CD8-positive, alpha-beta memory T cell (primary cell): ENCODE data around the gene PDIA6. TPM values are rescaled to one million over a fixed set of nuclear protein-coding genes. Genes with fewer than 3 reads are reported as not detected.
A peak's percentile ranks its signal among the peaks of the same experiment; 100 is the strongest.

Experiments used
- CTCF ChIA-PET: fragments of 350-600 bp; sonication (Branson Sonifier 250); formaldehyde crosslinking; loops from one replicate; lab custom pipeline; 2021; ENCODE audit warnings: antibody characterized with exemption; lab: Charles Lee
- POLR2A ChIA-PET: fragments of 350-600 bp; sonication (Branson Sonifier 250); formaldehyde crosslinking; loops from one replicate; lab custom pipeline; 2021; ENCODE audit warnings: antibody characterized with exemption; lab: Charles Lee
- DNase-seq, 5 donors: peaks; one replicate each; pipeline versions ENCODE4 v3.0.0 to v3.0.0-alpha.2; 2020 to 2022; ENCODE audit warnings: mixed read lengths in 1 of 5
- H3K27ac ChIP-seq: one replicate; pipeline ENCODE4 v1.7.0; 2013; ENCODE audit warnings: low read depth, mild to moderate bottlenecking, low read length, moderate library complexity
- H3K27me3 ChIP-seq: 2 replicates; pipeline ENCODE4 v1.7.0; 2013; ENCODE audit warnings: low read length, mild to moderate bottlenecking; ENCODE audit not compliant: insufficient read depth, poor library complexity, severe bottlenecking
- H3K36me3 ChIP-seq: 2 replicates; pipeline ENCODE4 v1.7.0; 2013; ENCODE audit warnings: mild to moderate bottlenecking, low read length, moderate library complexity; ENCODE audit not compliant: insufficient read depth
- H3K4me1 ChIP-seq: 2 replicates; pipeline ENCODE4 v1.7.0; 2013; ENCODE audit warnings: mild to moderate bottlenecking, low read length, moderate library complexity; ENCODE audit not compliant: insufficient read depth
- H3K4me3 ChIP-seq: 2 replicates; pipeline ENCODE4 v1.7.0; 2013; ENCODE audit warnings: mild to moderate bottlenecking, low read length
- H3K9me3 ChIP-seq: 2 replicates; pipeline ENCODE4 v1.7.0; 2013; ENCODE audit warnings: mild to moderate bottlenecking, low read length
- H3K27ac Mint-ChIP-seq, 8 donors: one replicate each; pipeline ENCODE4 v1.8.0; 2020 to 2021; ENCODE audit warnings: mixed read lengths in 8 of 8, mild to moderate bottlenecking in 6 of 8, inconsistent platforms in 3 of 8, moderate library complexity in 3 of 8
- H3K27me3 Mint-ChIP-seq, 2 donors: one replicate each; pipeline ENCODE4 v1.8.0; 2020 to 2021; ENCODE audit warnings: mixed read lengths in 2 of 2, mild to moderate bottlenecking in 1 of 2, moderate library complexity in 1 of 2
- H3K36me3 Mint-ChIP-seq, 3 donors: one replicate each; pipeline ENCODE4 v1.8.0; 2020 to 2021; ENCODE audit warnings: mixed read lengths in 3 of 3, inconsistent platforms in 1 of 3, mild to moderate bottlenecking in 1 of 3
- H3K4me1 Mint-ChIP-seq, 3 donors: one replicate each; pipeline ENCODE4 v1.8.0; 2020 to 2021; ENCODE audit warnings: mixed read lengths in 3 of 3, inconsistent platforms in 1 of 3, mild to moderate bottlenecking in 1 of 3
- H3K4me3 Mint-ChIP-seq, 7 donors: one replicate each; pipeline ENCODE4 v1.8.0; 2020 to 2021; ENCODE audit warnings: mixed read lengths in 7 of 7, mild to moderate bottlenecking in 6 of 7, moderate library complexity in 4 of 7, inconsistent platforms in 2 of 7
- H3K9me3 Mint-ChIP-seq, 5 donors: one replicate each; pipeline ENCODE4 v1.8.0; 2020 to 2022; ENCODE audit warnings: mixed read lengths in 5 of 5, mild to moderate bottlenecking in 3 of 5, moderate library complexity in 2 of 5, inconsistent platforms in 1 of 5
- polyA plus RNA-seq: library from polyadenylated mRNA; unstranded; fragments of 300-500 nt; fragmentation: Illumina TruSeq; gene quantifications from one replicate; pipeline ENCODE4 v1.2.3, GENCODE V29; 2021
- total RNA-seq, 2 experiments: library from RNA; stranded (reverse); gene quantifications; one replicate each; pipeline ENCODE4 v1.2.3, GENCODE V29; 2021

Gene PDIA6
- total and polyA plus RNA-seq, 3 experiments from 2014 or later: 158 to 181 (median 178) TPM

DNA sequence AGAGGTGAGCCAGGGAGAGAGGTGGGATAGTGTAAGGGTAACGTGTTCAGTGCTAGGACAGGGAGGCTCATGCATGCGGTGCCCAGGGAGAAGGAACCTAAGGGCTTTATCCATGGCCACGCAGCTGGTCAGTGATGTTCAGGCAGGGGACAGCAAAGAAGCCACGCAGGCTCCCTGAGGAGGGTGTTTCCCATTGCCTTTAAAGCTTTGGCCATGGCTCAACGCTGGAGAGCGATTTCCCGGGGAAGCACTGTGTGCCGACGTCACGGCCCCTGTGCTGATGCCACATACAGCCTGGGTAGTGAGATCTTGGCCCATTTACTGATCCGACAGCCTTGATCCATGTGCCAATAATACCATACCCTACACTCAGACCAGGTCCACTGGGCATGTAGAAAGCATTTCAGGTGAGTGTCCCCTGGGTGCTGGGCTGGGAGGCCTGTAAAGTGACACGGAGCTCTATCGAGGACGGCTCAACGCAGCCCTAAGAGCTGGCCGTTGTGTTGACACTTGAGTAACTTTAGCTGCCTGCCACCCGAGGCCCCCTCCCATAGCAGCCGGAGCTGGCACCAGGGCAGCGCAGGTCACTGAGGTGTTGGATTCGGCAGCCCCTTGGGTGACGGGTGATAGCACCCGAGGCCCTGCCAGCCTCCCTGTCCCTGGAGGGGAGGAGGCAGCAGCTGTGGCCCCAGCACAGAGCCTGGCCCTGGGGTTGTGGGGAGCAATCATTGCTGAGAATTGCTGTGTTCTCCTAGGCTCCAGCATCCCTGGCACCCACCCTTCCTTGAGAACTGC, 41.4 kb downstream of the PDIA6 start:
- no peak overlapping the region for H3K4me3 ChIP-seq
- no peaks in the 10 kb centered on the region for H3K36me3 ChIP-seq
- H3K9me3 ChIP-seq: no peaks in the 10 kb centered on the region
- H3K27me3 Mint-ChIP-seq: peaks cover 0 to under 1% of the 10 kb centered on the region in 2 donors
- no peaks in the 10 kb centered on the region for H3K4me1 Mint-ChIP-seq
- H3K27ac Mint-ChIP-seq: no peak overlapping the region
- H3K36me3 Mint-ChIP-seq: peaks cover 0 to 2% (median 0%) of the 10 kb centered on the region in 3 donors
- H3K9me3 Mint-ChIP-seq: peaks cover 0 to under 1% (median 0%) of the 10 kb centered on the region in 5 donors
- no peaks in the 10 kb centered on the region for H3K4me1 ChIP-seq
- no peak overlapping the region for H3K27ac ChIP-seq
- CTCF ChIA-PET: no interaction called here
- POLR2A ChIA-PET: no interaction called here
- DNase-seq: no peak
- no peak overlapping the region for H3K4me3 Mint-ChIP-seq
- H3K27me3 ChIP-seq: no peaks in the 10 kb centered on the region

DNA sequence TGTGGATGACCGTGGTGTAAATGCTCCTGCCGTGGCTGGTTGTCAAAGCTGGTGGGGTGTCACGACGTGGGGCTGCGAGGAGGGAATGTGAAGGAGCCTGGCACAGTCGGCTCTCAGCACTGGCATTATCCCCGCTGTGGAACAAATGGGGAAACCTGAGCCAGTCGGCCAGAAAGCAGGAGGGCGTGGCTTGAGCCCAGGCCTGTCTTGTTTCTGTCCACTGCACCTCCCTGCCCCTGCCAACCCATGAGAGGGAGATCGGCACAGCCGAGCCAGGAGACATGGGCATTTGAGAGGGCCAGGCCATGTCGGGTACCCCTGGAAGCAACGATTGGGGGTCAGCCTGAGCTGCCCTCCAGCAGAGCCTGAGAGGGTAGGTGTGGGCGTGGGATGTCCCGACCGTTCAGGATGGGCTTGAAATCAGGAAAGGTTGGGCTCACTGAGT, 44.5 kb downstream of the PDIA6 start:
- peaks cover 1 to 6% of the 10 kb centered on the region in 2 donors for H3K27me3 Mint-ChIP-seq
- CTCF ChIA-PET: no interaction called here
- POLR2A ChIA-PET: no interaction called here
- DNase-seq: no peak
- no peaks in the 10 kb centered on the region for H3K9me3 ChIP-seq
- no peak overlapping the region for H3K4me3 Mint-ChIP-seq
- H3K36me3 ChIP-seq: no peaks in the 10 kb centered on the region
- H3K9me3 Mint-ChIP-seq: peaks cover 0 to 2% (median 0%) of the 10 kb centered on the region in 5 donors
- no peak overlapping the region for H3K4me3 ChIP-seq
- no peaks in the 10 kb centered on the region for H3K36me3 Mint-ChIP-seq
- H3K4me1 Mint-ChIP-seq: no peaks in the 10 kb centered on the region
- no peak overlapping the region for H3K27ac ChIP-seq
- no peaks in the 10 kb centered on the region for H3K4me1 ChIP-seq
- H3K27ac Mint-ChIP-seq: peak overlapping the region in 1 of 8 donors; percentile 57
- H3K27me3 ChIP-seq: no peaks in the 10 kb centered on the region

DNA sequence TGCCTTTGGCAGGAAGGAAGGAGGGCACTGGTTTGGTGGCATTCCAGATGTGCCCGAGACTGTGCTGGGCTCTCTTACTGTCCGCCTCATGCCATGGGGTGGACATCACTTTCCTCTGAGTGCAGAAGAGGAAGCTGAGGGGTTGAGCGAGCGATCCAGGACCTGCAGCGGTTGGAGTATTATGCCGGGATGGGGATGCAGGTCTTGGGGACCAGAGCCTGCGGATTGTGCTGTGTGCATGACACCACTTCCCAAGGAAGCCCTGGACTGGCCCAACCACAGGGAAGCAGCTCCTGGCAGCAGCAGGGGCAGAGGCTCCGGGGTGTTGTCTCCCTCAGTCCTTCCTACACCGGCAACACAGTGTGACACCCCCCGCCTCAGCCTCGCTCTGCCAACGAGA, 46.7 kb downstream of the PDIA6 start:
- Mint-ChIP-seq H3K9me3 (peaks cover 0 to 2% (median 0%) of the 10 kb centered on the region in 5 donors), H3K4me3 (no peak overlapping the region), H3K4me1 (no peaks in the 10 kb centered on the region), H3K27ac (no peak overlapping the region), H3K36me3 (no peaks in the 10 kb centered on the region), H3K27me3 (peaks cover 2 to 8% of the 10 kb centered on the region in 2 donors)
- no peak for DNase-seq
- Histone ChIP-seq H3K9me3 (no peaks in the 10 kb centered on the region), H3K27ac (no peak overlapping the region), H3K27me3 (no peaks in the 10 kb centered on the region), H3K4me3 (no peak overlapping the region), H3K4me1 (no peaks in the 10 kb centered on the region), H3K36me3 (no peaks in the 10 kb centered on the region)
- ChIA-PET CTCF (no interaction called here), POLR2A (no interaction called here)

DNA sequence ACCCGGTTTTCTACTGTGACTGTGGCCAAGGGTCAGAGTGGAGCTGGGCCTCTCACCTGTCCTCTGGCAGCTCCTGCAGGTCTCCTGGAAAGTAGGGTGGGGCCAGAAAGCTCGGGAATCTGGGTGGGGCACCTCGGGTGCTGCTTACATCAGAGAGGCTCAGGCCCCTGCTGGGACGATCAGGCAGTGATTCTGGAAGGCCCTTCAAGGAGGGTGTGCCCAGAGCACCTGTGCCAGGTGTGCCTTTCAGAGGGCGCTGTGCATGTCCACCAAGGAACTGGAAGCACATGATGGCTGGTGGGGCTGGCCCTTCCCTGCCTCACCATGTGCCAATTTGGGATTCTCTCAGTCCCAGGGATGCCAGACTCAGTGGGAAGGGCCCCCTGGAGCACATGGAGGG, 47.1 kb downstream of the PDIA6 start:
- no peaks in the 10 kb centered on the region for H3K4me1 Mint-ChIP-seq
- Histone ChIP-seq H3K4me3 (no peak overlapping the region), H3K36me3 (no peaks in the 10 kb centered on the region), H3K4me1 (no peaks in the 10 kb centered on the region), H3K27ac (no peak overlapping the region), H3K27me3 (no peaks in the 10 kb centered on the region), H3K9me3 (no peaks in the 10 kb centered on the region)
- DNase-seq: no peak
- ChIA-PET CTCF (no interaction called here), POLR2A (no interaction called here)
- H3K36me3 Mint-ChIP-seq: no peaks in the 10 kb centered on the region
- H3K4me3 Mint-ChIP-seq: no peak overlapping the region
- H3K9me3 Mint-ChIP-seq: peaks cover 0 to 2% (median 0%) of the 10 kb centered on the region in 5 donors
- no peak overlapping the region for H3K27ac Mint-ChIP-seq
- H3K27me3 Mint-ChIP-seq: peaks cover 2 to 8% of the 10 kb centered on the region in 2 donors

DNA sequence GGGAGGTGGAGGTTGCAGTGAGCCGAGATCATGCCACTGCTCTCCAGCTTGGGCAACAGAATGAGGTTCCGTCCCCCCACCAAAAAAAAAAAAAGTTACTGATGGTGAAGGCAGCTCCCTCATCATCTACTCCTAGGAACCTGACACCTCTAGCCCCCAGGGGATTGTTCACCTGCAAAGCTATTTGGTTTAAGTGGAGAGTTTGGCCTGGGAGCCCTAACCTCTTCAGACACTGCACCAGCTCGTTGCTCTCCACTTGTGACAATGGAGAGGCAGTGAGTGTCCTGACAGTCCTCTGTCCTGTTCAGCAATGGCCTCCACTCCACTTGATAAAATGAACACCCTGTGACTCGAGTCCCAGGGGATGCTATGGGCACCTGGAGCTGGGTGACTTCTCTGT, 47.7 kb downstream of the PDIA6 start:
- Mint-ChIP-seq H3K27ac (no peak overlapping the region), H3K36me3 (no peaks in the 10 kb centered on the region), H3K4me1 (no peaks in the 10 kb centered on the region), H3K4me3 (no peak overlapping the region), H3K27me3 (peaks cover 2 to 8% of the 10 kb centered on the region in 2 donors), H3K9me3 (peaks cover 0 to 2% (median 0%) of the 10 kb centered on the region in 5 donors)
- Histone ChIP-seq H3K9me3 (no peaks in the 10 kb centered on the region), H3K27ac (no peak overlapping the region), H3K4me1 (no peaks in the 10 kb centered on the region), H3K4me3 (no peak overlapping the region), H3K27me3 (no peaks in the 10 kb centered on the region), H3K36me3 (no peaks in the 10 kb centered on the region)
- CTCF ChIA-PET: no interaction called here
- POLR2A ChIA-PET: no interaction called here
- DNase-seq: no peak

DNA sequence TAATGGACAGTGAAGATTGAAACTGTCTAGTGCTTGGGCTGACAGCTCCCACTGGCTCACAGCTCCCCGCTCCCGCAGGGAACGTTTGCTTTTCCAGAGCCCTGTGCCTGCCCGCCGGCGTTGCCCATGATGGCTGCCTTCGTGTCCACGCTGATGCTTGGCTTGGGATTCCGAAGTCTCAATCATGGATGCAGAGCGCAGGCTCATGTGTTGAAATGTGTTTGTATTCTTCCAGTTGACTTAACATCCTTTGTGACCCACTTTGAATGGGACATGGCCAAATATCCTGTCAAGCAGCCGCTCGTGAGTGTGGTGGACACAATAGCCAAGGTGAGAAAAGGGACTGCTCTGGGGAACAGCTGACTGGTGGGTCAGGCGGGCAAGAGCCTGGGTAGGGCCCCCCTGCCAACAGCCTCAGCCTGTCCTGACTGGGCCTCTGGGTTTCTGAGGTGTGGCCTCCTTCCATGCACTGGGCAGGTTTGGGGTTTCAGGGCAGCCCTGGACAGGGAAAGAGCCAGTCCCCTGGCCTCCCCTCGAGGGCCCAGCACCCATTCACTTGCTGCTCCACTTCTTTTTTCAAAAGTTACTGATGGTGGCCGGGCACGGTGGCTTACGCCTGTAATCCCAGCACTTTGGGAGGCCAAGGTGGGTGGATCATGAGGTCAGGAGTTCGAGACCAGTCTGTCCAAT, 48.3 kb downstream of the PDIA6 start:
- ChIA-PET CTCF (no interaction called here), POLR2A (no interaction called here)
- Histone ChIP-seq H3K4me3 (no peak overlapping the region), H3K4me1 (no peaks in the 10 kb centered on the region), H3K9me3 (no peaks in the 10 kb centered on the region), H3K27me3 (no peaks in the 10 kb centered on the region), H3K27ac (no peak overlapping the region), H3K36me3 (no peaks in the 10 kb centered on the region)
- H3K27ac Mint-ChIP-seq: no peak overlapping the region
- no peak for DNase-seq
- no peaks in the 10 kb centered on the region for H3K4me1 Mint-ChIP-seq
- peaks cover 2 to 8% of the 10 kb centered on the region in 2 donors for H3K27me3 Mint-ChIP-seq
- H3K9me3 Mint-ChIP-seq: peaks cover 0 to 2% (median 0%) of the 10 kb centered on the region in 5 donors
- H3K36me3 Mint-ChIP-seq: no peaks in the 10 kb centered on the region
- H3K4me3 Mint-ChIP-seq: no peak overlapping the region

DNA sequence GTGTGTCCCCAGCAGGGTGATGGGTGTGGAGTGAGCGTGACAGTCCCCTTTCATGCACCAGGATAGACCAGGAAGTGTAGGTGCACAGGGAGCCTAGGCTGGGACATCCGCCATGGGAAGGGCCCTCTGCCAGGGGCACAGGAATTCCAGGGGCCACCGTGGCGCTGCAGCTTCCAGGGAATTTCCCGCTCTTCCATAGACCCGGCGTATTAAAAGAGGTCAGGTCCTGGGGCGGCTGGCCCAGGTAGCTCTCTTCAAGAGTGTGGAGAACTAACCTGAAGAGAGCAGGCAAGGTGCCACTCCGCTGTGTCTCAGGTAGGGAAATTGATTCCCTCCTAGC, 49.2 kb downstream of the PDIA6 start:
- POLR2A ChIA-PET: no interaction called here
- no peak overlapping the region for H3K27ac ChIP-seq
- no peaks in the 10 kb centered on the region for H3K36me3 ChIP-seq
- no peaks in the 10 kb centered on the region for H3K4me1 ChIP-seq
- no peaks in the 10 kb centered on the region for H3K9me3 ChIP-seq
- no peaks in the 10 kb centered on the region for H3K36me3 Mint-ChIP-seq
- CTCF ChIA-PET: no interaction called here
- DNase-seq: no peak
- no peak overlapping the region for H3K27ac Mint-ChIP-seq
- peaks cover 2 to 8% of the 10 kb centered on the region in 2 donors for H3K27me3 Mint-ChIP-seq
- no peak overlapping the region for H3K4me3 ChIP-seq
- H3K27me3 ChIP-seq: no peaks in the 10 kb centered on the region
- no peaks in the 10 kb centered on the region for H3K4me1 Mint-ChIP-seq
- H3K9me3 Mint-ChIP-seq: peaks cover 0 to 2% (median 0%) of the 10 kb centered on the region in 5 donors
- H3K4me3 Mint-ChIP-seq: no peak overlapping the region

DNA sequence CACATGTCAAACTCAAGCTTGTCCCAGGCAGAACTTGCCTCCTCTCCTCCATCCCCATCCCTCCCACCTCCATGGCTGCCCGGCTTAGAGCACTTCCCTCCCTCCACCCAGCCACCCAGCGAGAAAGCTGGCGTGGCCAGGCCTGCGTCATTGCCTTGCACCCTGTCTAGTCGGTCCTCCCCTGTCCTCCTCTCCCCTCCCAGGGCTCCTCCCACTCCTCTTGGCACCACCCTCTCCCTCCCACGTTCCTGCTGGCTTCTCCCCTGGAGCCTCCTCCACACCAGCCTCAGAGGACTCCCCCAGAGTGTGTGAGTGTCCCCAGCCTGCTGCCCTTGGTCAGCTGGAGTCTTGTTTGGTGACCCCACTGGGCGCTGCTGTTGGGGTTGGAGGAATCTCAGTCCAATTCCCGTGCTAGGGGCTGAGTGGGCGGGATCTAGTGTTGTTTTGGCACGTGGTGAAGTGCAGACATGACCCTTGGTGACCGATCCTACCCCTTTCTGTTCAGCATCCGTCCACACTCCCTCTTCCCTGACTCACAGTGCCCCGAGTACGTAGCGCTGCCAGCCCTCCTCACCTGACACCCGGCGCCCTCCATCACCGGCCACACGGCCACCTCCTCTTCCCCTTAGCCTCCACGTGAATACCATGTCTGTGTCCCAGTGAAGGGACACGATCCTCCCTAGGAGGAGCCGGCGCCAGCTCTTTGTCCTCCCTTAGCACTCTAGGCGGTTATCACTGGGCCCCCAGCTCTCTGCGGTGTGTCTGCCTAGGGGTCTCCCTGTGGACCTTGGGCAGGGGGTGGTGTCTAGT, 49.7 kb downstream of the PDIA6 start:
- Mint-ChIP-seq H3K4me1 (no peaks in the 10 kb centered on the region), H3K4me3 (no peak overlapping the region), H3K36me3 (no peaks in the 10 kb centered on the region), H3K9me3 (peaks cover 0 to 2% (median 0%) of the 10 kb centered on the region in 5 donors), H3K27ac (peak overlapping the region in 1 of 8 donors; percentile 83), H3K27me3 (peaks cover 2 to 8% of the 10 kb centered on the region in 2 donors)
- ChIA-PET CTCF (no interaction called here), POLR2A (no interaction called here)
- H3K4me1 ChIP-seq: no peaks in the 10 kb centered on the region
- no peaks in the 10 kb centered on the region for H3K9me3 ChIP-seq
- no peak for DNase-seq
- no peak overlapping the region for H3K4me3 ChIP-seq
- H3K27ac ChIP-seq: no peak overlapping the region
- no peaks in the 10 kb centered on the region for H3K36me3 ChIP-seq
- no peaks in the 10 kb centered on the region for H3K27me3 ChIP-seq
